T-helper 17 cell (primary cell): ENCODE data around the gene RAD51B. TPM values are rescaled to one million over a fixed set of nuclear protein-coding genes. Genes with fewer than 3 reads are reported as not detected.
A peak's percentile ranks its signal among the peaks of the same experiment; 100 is the strongest.

Source experiments
- ATAC-seq: fragments of 150-1000 bp; cut with Tn5 transposase; 2 replicates; pipeline ENCODE4 v1.10.0; 2021; ENCODE audit warnings: mild to moderate bottlenecking, moderate library complexity
- DNase-seq, 3 donors: peaks; one replicate each; pipeline versions ENCODE4 v3.0.0 to v3.0.0-alpha.2; 2020 to 2021
- H3K9me3 ChIP-seq: one replicate; pipeline ENCODE4 v1.7.0; 2013; ENCODE audit warnings: low read length, mild to moderate bottlenecking; ENCODE audit not compliant: control insufficient read depth, poor library complexity, severe bottlenecking
- H3K27ac Mint-ChIP-seq: one replicate; pipeline ENCODE4 v1.8.0; 2022; ENCODE audit warnings: mild to moderate bottlenecking, moderate library complexity, mixed read lengths
- H3K27me3 Mint-ChIP-seq: one replicate; pipeline ENCODE4 v1.8.0; 2022; ENCODE audit warnings: mixed read lengths
- H3K36me3 Mint-ChIP-seq: one replicate; pipeline ENCODE4 v1.8.0; 2022; ENCODE audit warnings: low read depth, mixed read lengths
- H3K4me1 Mint-ChIP-seq: one replicate; pipeline ENCODE4 v1.8.0; 2022; ENCODE audit warnings: mild to moderate bottlenecking, mixed read lengths
- H3K4me3 Mint-ChIP-seq: one replicate; pipeline ENCODE4 v1.8.0; 2022; ENCODE audit warnings: mild to moderate bottlenecking, moderate library complexity, mixed read lengths
- total RNA-seq, 4 donors: library from RNA in 2 of 4; stranded (reverse) in 2 of 4; gene quantifications; one replicate each; pipeline ENCODE4 v1.2.3 and lab custom pipeline; 2022 to 2026

RAD51B gene
- total RNA-seq, 2 donors from 2014 or later = 17.0 to 20.7 TPM

DNA sequence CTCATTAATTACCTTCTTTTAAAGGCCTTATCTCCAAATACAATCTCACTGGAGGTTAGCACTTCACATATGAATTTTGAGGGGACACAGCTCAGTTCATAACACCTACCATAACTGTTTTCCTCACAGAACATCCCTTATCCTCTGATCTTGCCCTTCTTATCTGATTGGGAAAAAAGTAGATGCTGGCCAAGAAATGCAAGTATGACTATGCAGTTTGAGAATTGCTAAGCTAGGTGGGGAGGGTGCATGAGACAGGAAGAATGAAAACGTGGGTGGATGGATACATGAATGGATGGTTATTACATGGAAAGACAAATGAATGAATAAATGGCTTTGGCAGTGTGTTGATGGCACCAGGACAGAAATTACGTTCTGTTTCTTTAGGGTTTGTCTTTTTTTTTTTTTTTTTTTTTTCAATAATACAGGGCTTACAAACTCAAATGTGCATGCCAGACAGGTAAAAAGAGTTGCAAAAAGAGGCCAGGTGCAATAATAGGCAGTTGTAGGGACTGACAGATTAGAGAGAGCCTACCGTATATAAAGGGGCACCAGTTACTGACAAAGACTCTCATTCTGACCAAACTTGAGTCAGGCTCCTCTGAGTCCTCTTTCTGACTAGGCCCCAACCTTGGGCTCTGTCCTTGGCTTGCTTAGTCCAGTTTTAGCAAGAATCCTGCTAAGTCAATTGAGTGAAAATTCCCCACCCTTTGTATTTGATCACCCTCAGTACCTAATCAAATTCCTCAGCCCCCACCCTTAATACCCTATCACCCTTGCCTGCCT, 668.4 kb downstream of the RAD51B start:
- Mint-ChIP-seq H3K4me1 (peaks cover 38% of the 10 kb centered on the region), H3K27me3 (no peaks in the 10 kb centered on the region)
- ATAC-seq = no peak

DNA sequence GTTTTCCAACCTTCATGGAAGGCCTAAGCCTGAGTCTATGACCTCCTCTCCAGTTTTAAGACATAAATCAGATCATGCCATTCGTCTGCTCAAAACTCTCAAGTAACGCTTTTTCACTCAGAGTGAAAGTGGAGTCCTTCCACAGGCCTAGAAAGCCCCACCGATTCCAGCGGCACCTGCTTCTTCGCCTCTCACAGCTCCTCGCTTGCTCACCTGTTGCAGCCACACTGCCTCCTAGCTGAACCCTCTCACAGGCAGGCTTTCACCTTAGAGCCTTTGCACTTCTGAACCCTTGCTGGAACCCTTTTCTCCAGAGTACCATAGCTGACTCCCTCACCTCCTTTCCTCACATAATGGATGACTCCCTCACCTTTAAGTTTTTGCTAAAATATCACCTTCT, 672.2 kb downstream of the RAD51B start:
- H3K27me3 Mint-ChIP-seq = no peaks in the 10 kb centered on the region
- no peak overlapping the region for H3K4me3 Mint-ChIP-seq
- H3K4me1 Mint-ChIP-seq = peaks cover 28% of the 10 kb centered on the region
- H3K36me3 Mint-ChIP-seq = peaks cover 2% of the 10 kb centered on the region
- no peaks in the 10 kb centered on the region for H3K9me3 ChIP-seq
- no peak overlapping the region for H3K27ac Mint-ChIP-seq
- ATAC-seq (no peak), DNase-seq (no peak)

More for the DNA sequence above, 668.4 kb downstream of the RAD51B start:
- no peaks in the 10 kb centered on the region for H3K9me3 ChIP-seq
- Mint-ChIP-seq H3K4me3 (no peak overlapping the region), H3K36me3 (peaks cover 2% of the 10 kb centered on the region), H3K27ac (no peak overlapping the region)
- DNase-seq = no peak

GRCh38 chr14:68492381-68493151, 673.0 kb downstream of the RAD51B start:
- H3K36me3 Mint-ChIP-seq = peaks cover 2% of the 10 kb centered on the region
- H3K4me3 Mint-ChIP-seq = no peak overlapping the region
- H3K27me3 Mint-ChIP-seq = no peaks in the 10 kb centered on the region
- ATAC-seq (no peak), DNase-seq (no peak)
- H3K9me3 ChIP-seq = no peaks in the 10 kb centered on the region
- peaks cover 25% of the 10 kb centered on the region for H3K4me1 Mint-ChIP-seq
- peak overlapping the region; percentile 67 for H3K27ac Mint-ChIP-seq

DNA sequence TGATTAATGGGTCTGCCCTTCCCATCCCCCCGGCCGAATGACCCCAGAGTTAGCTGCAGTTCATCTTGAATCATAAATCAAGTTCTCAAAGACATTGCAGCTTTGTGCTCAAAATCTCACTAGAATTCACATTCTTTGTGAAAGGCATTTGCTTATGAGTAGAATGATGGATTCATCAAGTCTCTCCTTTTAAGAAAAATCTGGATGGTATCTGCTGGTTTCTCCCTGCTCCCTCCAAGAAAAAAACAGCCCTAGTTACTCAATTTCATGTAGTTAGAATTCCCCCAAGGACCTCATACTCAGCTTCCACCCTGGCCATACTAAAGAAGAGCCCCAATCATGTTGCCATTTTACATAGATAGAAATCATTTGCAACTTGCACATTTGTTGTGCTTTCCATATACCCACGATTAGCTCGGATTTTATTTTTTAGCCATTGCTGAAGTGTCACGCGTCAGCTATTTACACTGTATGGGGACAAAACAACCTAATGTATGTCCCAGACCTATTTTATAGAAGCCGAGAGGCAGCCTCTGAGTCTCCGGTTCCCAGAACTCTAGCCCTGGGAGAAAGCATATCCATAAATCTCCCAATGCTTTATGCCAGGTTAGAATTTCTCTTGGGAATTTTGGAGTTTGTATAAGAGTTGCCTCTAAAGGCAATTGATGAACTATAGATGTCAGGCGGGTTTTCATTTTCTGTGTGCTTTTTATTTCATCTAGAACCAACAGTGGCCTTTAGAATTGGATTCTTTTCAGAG, 673.8 kb downstream of the RAD51B start:
- peaks cover 23% of the 10 kb centered on the region for H3K4me1 Mint-ChIP-seq
- peaks cover 2% of the 10 kb centered on the region for H3K36me3 Mint-ChIP-seq
- no peaks in the 10 kb centered on the region for H3K9me3 ChIP-seq
- H3K27ac Mint-ChIP-seq = peak overlapping the region; percentile 67
- ATAC-seq = no peak
- H3K27me3 Mint-ChIP-seq = no peaks in the 10 kb centered on the region
- no peak for DNase-seq
- H3K4me3 Mint-ChIP-seq = no peak overlapping the region

DNA sequence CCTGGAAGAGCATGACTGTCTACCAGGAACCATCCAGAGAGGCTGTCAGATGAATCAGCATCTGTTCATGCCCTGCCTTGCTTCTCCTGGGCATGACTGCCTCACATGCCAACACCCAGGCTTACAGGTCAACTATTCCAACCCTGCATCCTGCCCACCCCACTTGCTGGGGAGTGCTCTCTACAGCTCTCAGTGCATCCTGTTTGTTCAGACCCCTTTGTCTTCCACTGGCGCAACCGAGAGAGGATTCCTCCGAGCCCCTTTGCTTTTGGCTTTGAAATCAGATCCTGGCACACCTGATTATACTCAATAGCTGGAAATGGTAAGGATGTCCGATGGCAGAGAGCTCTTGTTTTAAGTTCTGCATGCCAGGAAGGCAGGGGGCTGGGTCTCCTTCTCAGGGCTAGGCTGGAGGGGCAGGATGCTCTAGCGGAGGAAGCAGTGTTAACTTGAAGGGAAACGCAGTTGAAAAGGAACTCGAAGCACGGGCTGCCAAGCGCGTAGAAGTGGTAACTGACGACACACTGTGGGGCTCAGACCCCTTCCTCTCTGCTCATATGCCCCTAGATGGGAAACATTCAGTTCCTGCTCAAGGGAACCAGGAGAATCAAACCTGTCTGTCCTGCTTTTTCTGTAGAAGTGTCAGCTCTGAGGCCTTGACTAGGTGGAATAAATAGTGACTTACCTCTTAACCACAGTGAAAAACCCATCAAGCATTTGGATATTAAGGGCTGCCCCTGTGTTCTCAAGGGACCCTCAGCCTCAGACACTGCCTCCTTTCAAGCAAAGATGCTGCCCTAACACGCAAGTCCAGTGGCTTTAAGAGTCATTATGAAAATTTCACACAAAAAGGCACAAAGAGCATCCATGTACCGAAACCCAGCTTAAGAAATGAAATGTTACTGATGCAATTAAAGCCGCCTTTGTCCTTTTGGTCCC, 675.8 kb downstream of the RAD51B start:
- H3K4me1 Mint-ChIP-seq = peaks cover 20% of the 10 kb centered on the region
- DNase-seq = no peak
- no peaks in the 10 kb centered on the region for H3K27me3 Mint-ChIP-seq

DNA sequence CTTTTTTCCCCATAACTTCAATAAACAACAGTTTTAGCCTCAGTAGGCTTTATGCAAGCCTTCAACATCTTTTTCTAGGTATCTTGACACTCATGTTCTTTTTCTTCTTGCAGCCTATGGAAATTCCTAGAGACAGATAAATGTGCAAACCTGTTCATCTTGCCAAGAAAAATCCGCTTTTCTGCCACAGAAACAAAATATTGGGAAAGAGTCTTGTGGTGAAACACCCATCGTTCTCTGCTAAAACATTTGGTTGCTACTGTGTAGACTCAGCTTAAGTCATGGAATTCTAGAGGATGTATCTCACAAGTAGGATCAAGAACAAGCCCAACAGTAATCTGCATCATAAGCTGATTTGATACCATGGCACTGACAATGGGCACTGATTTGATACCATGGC, 677.4 kb downstream of the RAD51B start:
- Mint-ChIP-seq H3K27me3 (no peaks in the 10 kb centered on the region), H3K4me3 (no peak overlapping the region), H3K36me3 (peaks cover 4% of the 10 kb centered on the region), H3K4me1 (peaks cover 18% of the 10 kb centered on the region), H3K27ac (no peak overlapping the region)
- no peak for ATAC-seq
- no peak for DNase-seq
- no peaks in the 10 kb centered on the region for H3K9me3 ChIP-seq

More for the DNA sequence above, 675.8 kb downstream of the RAD51B start:
- no peak overlapping the region for H3K4me3 Mint-ChIP-seq
- peaks cover 3% of the 10 kb centered on the region for H3K36me3 Mint-ChIP-seq
- H3K27ac Mint-ChIP-seq = peak overlapping the region; percentile 41
- H3K9me3 ChIP-seq = no peaks in the 10 kb centered on the region
- peak; percentile 55 for ATAC-seq

DNA sequence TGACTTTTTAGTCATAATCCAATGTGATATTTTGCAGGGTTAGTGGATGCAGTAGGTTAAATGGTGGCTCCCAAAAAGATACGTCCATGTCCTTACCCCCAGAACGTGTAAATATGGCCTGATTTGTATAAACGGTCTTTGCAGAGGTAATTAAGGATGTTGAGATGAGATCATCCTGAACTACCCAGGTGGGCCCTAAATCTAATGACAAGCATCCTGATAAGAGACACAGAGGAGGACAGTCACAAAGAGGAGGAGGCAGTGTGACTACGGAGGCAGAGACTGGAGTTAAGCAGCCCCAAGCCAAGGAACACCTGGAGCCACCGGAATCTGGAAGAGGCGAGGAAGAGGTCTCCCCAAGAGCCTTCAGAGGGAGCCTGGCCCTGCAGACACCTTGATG, 679.9 kb downstream of the RAD51B start:
- peaks cover 4% of the 10 kb centered on the region for H3K36me3 Mint-ChIP-seq
- DNase-seq = no peak
- peaks cover 11% of the 10 kb centered on the region for H3K4me1 Mint-ChIP-seq

DNA sequence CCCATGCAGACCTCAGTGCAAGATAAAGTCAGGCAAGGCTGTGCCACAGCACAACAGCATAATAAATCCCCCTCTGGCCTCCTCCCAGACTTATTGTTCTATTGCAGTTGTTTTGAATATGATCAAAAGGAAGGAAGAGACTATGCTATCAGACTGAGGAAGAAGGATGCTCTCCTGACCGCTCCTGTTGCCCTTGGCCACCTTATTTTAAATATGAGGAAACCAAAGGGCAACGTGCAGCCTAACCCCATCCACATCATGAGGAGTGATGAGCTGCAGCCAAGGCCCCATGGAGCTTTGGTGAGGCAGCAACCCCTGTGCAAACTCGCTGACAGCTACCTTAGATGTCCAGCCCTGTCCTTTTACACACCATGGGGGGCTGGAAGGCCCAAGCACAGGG, 681.6 kb downstream of the RAD51B start:
- DNase-seq (no peak), ATAC-seq (no peak)
- no peaks in the 10 kb centered on the region for H3K9me3 ChIP-seq
- peaks cover 10% of the 10 kb centered on the region for H3K4me1 Mint-ChIP-seq
- H3K36me3 Mint-ChIP-seq = peaks cover 4% of the 10 kb centered on the region
- no peak overlapping the region for H3K27ac Mint-ChIP-seq
- no peaks in the 10 kb centered on the region for H3K27me3 Mint-ChIP-seq
- H3K4me3 Mint-ChIP-seq = no peak overlapping the region

More for the DNA sequence above, 679.9 kb downstream of the RAD51B start:
- Mint-ChIP-seq H3K4me3 (no peak overlapping the region), H3K27ac (peak overlapping the region; percentile 12), H3K27me3 (no peaks in the 10 kb centered on the region)
- H3K9me3 ChIP-seq = no peaks in the 10 kb centered on the region
- ATAC-seq = no peak

DNA sequence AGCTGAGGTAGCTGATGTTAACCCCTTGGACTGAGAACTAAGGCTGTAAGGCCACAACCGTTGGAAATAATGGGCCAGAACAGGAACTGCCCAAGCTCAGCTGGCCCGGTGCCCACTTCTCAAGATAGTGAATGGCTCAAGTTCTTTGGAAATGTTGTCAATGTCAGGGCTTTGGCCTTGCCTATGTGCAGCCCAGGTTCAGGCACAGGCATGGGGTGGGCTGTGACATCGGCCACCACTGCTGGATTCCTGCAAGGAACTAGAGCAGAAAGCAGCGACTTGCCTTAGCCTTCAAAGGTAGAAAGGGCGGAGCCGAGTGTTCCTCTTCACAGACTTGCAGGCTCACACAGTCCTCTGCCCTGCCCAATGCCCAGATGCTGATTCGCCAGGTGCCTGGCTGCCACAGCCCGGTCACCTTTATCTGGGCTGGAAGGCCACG, 682.1 kb downstream of the RAD51B start:
- peaks cover 4% of the 10 kb centered on the region for H3K36me3 Mint-ChIP-seq
- H3K4me3 Mint-ChIP-seq = no peak overlapping the region
- no peaks in the 10 kb centered on the region for H3K27me3 Mint-ChIP-seq
- no peak overlapping the region for H3K27ac Mint-ChIP-seq
- ATAC-seq (no peak), DNase-seq (no peak)
- H3K9me3 ChIP-seq = no peaks in the 10 kb centered on the region
- H3K4me1 Mint-ChIP-seq = peaks cover 15% of the 10 kb centered on the region

- H3K9me3 ChIP-seq = no peaks in the 10 kb centered on the region
- DNase-seq = no peak
- H3K36me3 Mint-ChIP-seq = peaks cover 4% of the 10 kb centered on the region
- no peak overlapping the region for H3K4me3 Mint-ChIP-seq
- H3K27me3 Mint-ChIP-seq = no peaks in the 10 kb centered on the region
- no peak for ATAC-seq
- H3K27ac Mint-ChIP-seq = no peak overlapping the region
- peaks cover 21% of the 10 kb centered on the region for H3K4me1 Mint-ChIP-seq
Observed at GRCh38 chr14:68502230-68502629, 682.7 kb downstream of the RAD51B start.

DNA sequence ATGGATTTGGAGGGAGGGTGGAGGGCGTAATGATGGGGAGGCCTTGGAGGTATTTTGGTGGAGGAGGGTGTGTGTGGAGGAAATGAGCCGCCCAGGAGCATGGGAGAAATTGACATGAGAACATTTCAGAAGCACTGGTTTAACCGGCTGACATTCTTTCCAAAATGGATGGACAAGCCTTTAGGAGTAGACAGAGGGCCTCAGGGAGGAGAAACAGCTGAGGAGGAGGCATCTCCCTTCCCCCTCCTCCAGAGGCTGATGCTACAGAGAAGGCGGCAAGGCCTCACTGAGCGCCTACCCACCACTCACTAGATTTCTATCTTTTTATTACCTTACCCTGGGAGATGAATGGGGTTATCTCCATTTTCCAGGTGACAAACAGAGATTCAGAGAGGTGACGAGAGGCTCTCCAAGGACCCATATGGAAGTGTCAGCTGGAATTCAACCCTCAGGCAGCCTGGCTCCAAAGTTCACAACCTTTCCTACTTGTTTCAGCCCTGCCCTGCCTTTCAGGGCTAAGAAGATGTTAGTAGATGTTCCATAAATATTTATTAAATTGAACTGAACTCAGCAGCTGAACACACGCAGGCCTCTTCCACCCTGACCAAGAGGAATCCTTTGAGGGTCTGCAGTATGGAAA, 683.7 kb downstream of the RAD51B start:
- Mint-ChIP-seq H3K36me3 (peaks cover 4% of the 10 kb centered on the region), H3K4me1 (peaks cover 31% of the 10 kb centered on the region), H3K27ac (peak overlapping the region; percentile 11), H3K27me3 (no peaks in the 10 kb centered on the region), H3K4me3 (no peak overlapping the region)
- DNase-seq (no peak), ATAC-seq (no peak)
- H3K9me3 ChIP-seq = no peaks in the 10 kb centered on the region

DNA sequence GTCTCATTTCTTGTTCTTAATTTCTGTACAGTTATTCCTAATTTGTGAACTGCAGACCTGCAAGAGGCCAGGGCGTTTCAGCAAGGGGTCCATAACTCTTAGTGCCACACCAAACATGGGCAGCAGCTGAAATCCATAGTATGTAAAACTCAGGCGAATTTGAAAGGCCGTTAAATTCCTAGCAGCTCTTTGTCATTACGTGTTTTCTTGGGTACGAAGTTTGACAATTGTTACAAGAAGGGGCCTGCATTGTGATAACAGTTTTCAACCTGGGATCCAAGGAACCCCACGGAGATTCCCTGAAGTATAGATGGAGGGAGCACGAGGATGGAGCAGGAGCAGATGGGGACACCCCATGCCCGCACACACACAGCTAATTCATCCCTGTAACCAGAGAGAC, 685.3 kb downstream of the RAD51B start:
- no peaks in the 10 kb centered on the region for H3K9me3 ChIP-seq
- H3K4me1 Mint-ChIP-seq = peaks cover 31% of the 10 kb centered on the region
- H3K27me3 Mint-ChIP-seq = no peaks in the 10 kb centered on the region
- peaks cover 3% of the 10 kb centered on the region for H3K36me3 Mint-ChIP-seq
- DNase-seq (no peak), ATAC-seq (no peak)
- H3K27ac Mint-ChIP-seq = peak overlapping the region; percentile 11
- no peak overlapping the region for H3K4me3 Mint-ChIP-seq
